CD8-positive, alpha-beta memory T cell (primary cell): ENCODE results near the gene GPR83. TPM values are rescaled to one million over a fixed set of nuclear protein-coding genes. Genes with fewer than 3 reads are reported as not detected.
A peak's percentile ranks its signal among the peaks of the same experiment; 100 is the strongest.

Experiments
- CTCF ChIA-PET: fragments of 350-600 bp; sonication (Branson Sonifier 250); formaldehyde crosslinking; loops from one replicate; lab custom pipeline; 2021; ENCODE audit warnings: antibody characterized with exemption; lab: Charles Lee
- POLR2A ChIA-PET: fragments of 350-600 bp; sonication (Branson Sonifier 250); formaldehyde crosslinking; loops from one replicate; lab custom pipeline; 2021; ENCODE audit warnings: antibody characterized with exemption; lab: Charles Lee
- DNase-seq, 5 donors: peaks; one replicate each; pipeline versions ENCODE4 v3.0.0 to v3.0.0-alpha.2; 2020 to 2022; ENCODE audit warnings: mixed read lengths in 1 of 5
- H3K27ac ChIP-seq: one replicate; pipeline ENCODE4 v1.7.0; 2013; ENCODE audit warnings: low read depth, mild to moderate bottlenecking, low read length, moderate library complexity
- H3K27me3 ChIP-seq: 2 replicates; pipeline ENCODE4 v1.7.0; 2013; ENCODE audit warnings: low read length, mild to moderate bottlenecking; ENCODE audit not compliant: insufficient read depth, poor library complexity, severe bottlenecking
- H3K36me3 ChIP-seq: 2 replicates; pipeline ENCODE4 v1.7.0; 2013; ENCODE audit warnings: mild to moderate bottlenecking, low read length, moderate library complexity; ENCODE audit not compliant: insufficient read depth
- H3K4me1 ChIP-seq: 2 replicates; pipeline ENCODE4 v1.7.0; 2013; ENCODE audit warnings: mild to moderate bottlenecking, low read length, moderate library complexity; ENCODE audit not compliant: insufficient read depth
- H3K4me3 ChIP-seq: 2 replicates; pipeline ENCODE4 v1.7.0; 2013; ENCODE audit warnings: mild to moderate bottlenecking, low read length
- H3K9me3 ChIP-seq: 2 replicates; pipeline ENCODE4 v1.7.0; 2013; ENCODE audit warnings: mild to moderate bottlenecking, low read length
- H3K27ac Mint-ChIP-seq, 8 donors: one replicate each; pipeline ENCODE4 v1.8.0; 2020 to 2021; ENCODE audit warnings: mixed read lengths in 8 of 8, mild to moderate bottlenecking in 6 of 8, inconsistent platforms in 3 of 8, moderate library complexity in 3 of 8
- H3K27me3 Mint-ChIP-seq, 2 donors: one replicate each; pipeline ENCODE4 v1.8.0; 2020 to 2021; ENCODE audit warnings: mixed read lengths in 2 of 2, mild to moderate bottlenecking in 1 of 2, moderate library complexity in 1 of 2
- H3K36me3 Mint-ChIP-seq, 3 donors: one replicate each; pipeline ENCODE4 v1.8.0; 2020 to 2021; ENCODE audit warnings: mixed read lengths in 3 of 3, inconsistent platforms in 1 of 3, mild to moderate bottlenecking in 1 of 3
- H3K4me1 Mint-ChIP-seq, 3 donors: one replicate each; pipeline ENCODE4 v1.8.0; 2020 to 2021; ENCODE audit warnings: mixed read lengths in 3 of 3, inconsistent platforms in 1 of 3, mild to moderate bottlenecking in 1 of 3
- H3K4me3 Mint-ChIP-seq, 7 donors: one replicate each; pipeline ENCODE4 v1.8.0; 2020 to 2021; ENCODE audit warnings: mixed read lengths in 7 of 7, mild to moderate bottlenecking in 6 of 7, moderate library complexity in 4 of 7, inconsistent platforms in 2 of 7
- H3K9me3 Mint-ChIP-seq, 5 donors: one replicate each; pipeline ENCODE4 v1.8.0; 2020 to 2022; ENCODE audit warnings: mixed read lengths in 5 of 5, mild to moderate bottlenecking in 3 of 5, moderate library complexity in 2 of 5, inconsistent platforms in 1 of 5
- polyA plus RNA-seq: library from polyadenylated mRNA; unstranded; fragments of 300-500 nt; fragmentation: Illumina TruSeq; gene quantifications from one replicate; pipeline ENCODE4 v1.2.3, GENCODE V29; 2021
- total RNA-seq, 2 experiments: library from RNA; stranded (reverse); gene quantifications; one replicate each; pipeline ENCODE4 v1.2.3, GENCODE V29; 2021

The GPR83 gene
- total RNA-seq: under 1 TPM in 1 of 2 experiments, not detected in 1; 0.11 TPM
- polyA plus RNA-seq: 0.10 TPM

DNA sequence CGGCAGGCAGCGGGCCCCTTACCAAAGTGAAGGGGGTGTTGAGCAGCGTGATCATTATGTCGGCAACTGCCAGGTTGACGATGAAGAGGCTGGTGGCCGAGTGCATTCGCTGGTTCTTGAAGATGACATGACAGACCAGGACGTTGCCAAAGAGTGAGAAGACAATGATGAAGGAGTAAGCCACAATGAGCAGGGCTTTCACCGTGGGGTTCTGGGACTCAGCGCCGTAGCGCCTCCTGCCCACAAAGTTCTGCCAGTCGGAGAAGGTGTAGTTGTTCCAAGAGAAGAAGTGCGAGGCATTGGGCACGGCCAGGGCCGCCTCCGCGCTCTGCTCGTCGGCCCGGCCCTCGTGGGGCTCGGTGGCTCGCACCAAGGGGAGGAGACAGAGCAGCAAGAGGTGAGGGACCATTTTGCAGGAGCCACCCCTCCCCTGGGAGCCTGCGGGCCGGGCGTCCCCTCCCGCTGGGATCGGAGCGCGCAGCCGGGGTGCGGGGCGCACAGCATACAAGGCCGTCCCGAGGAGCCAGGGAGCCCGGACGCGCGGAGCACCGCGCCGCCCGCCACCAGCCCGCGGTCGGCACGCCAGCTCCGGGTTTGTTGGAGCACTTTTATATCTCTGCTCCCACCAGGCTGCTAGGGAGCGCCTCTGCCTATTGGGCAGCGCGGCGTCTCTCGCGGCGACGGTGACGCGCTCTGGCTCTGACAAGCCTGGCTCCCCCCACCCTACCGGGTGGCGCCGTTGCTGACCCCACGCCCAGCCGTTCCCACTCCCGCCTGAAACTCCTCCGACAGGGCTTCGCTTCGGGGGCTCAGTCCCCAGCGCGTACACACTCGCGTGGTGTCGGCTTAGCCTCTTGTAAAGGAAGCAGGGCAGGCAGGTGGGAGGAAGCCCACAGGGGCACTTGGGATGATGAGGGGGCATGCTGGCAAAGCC is at the start of gene GPR83:
GPR83 (minus strand) TSS at position 581 of the 934 bp plus-strand sequence; CDS start at position 409, 172 bp downstream.
- Mint-ChIP-seq H3K4me3 (peak within 1 kb of the TSS in 3 of 7 donors; percentile 21 to 63 (median 43)), H3K27me3 (peaks cover 36 to 43% of the 10 kb centered on the region in 2 donors), H3K36me3 (peaks cover 0 to 18% (median 1%) of the 10 kb centered on the region in 3 donors), H3K4me1 (peaks cover 6 to 8% (median 8%) of the 10 kb centered on the region in 3 donors), H3K27ac (peak within 1 kb of the TSS in 2 of 8 donors; percentile 27 to 48), H3K9me3 (peaks cover 5 to 37% (median 12%) of the 10 kb centered on the region in 5 donors)
- no peak within 1 kb of the TSS for H3K27ac ChIP-seq
- H3K27me3 ChIP-seq: peaks cover 3% of the 10 kb centered on the region
- no peaks in the 10 kb centered on the region for H3K4me1 ChIP-seq
- DNase-seq: no peak
- ChIA-PET CTCF (no interaction called here), POLR2A (no interaction called here)
- H3K4me3 ChIP-seq: no peak within 1 kb of the TSS
- no peaks in the 10 kb centered on the region for H3K9me3 ChIP-seq
- H3K36me3 ChIP-seq: no peaks in the 10 kb centered on the region

GRCh38 chr11:94450048-94450447 is 48.8 kb upstream of the GPR83 start:
- no peaks in the 10 kb centered on the region for H3K4me1 Mint-ChIP-seq

GRCh38 chr11:94449437-94449836 is 48.2 kb upstream of the GPR83 start:
- Histone ChIP-seq H3K9me3 (no peaks in the 10 kb centered on the region), H3K27ac (no peak overlapping the region), H3K36me3 (peaks cover 10% of the 10 kb centered on the region), H3K4me1 (no peaks in the 10 kb centered on the region), H3K27me3 (no peaks in the 10 kb centered on the region), H3K4me3 (no peak overlapping the region)
- H3K36me3 Mint-ChIP-seq: peaks cover 8 to 58% (median 14%) of the 10 kb centered on the region in 3 donors
- H3K9me3 Mint-ChIP-seq: peaks cover 0 to 3% (median 0%) of the 10 kb centered on the region in 5 donors
- no peak for DNase-seq
- CTCF ChIA-PET: no interaction called here
- POLR2A ChIA-PET: no interaction called here
- H3K27me3 Mint-ChIP-seq: no peaks in the 10 kb centered on the region
- no peaks in the 10 kb centered on the region for H3K4me1 Mint-ChIP-seq
- H3K27ac Mint-ChIP-seq: no peak overlapping the region
- H3K4me3 Mint-ChIP-seq: no peak overlapping the region

More at GRCh38 chr11:94450048-94450447, 48.8 kb upstream of the GPR83 start:
- Histone ChIP-seq H3K36me3 (peaks cover 8% of the 10 kb centered on the region), H3K27ac (no peak overlapping the region), H3K4me1 (no peaks in the 10 kb centered on the region), H3K27me3 (no peaks in the 10 kb centered on the region), H3K4me3 (no peak overlapping the region), H3K9me3 (no peaks in the 10 kb centered on the region)
- ChIA-PET POLR2A (no interaction called here), CTCF (no interaction called here)
- Mint-ChIP-seq H3K27ac (no peak overlapping the region), H3K9me3 (peaks cover 0 to 3% (median 0%) of the 10 kb centered on the region in 5 donors), H3K4me3 (no peak overlapping the region), H3K36me3 (peaks cover 8 to 57% (median 13%) of the 10 kb centered on the region in 3 donors), H3K27me3 (no peaks in the 10 kb centered on the region)
- DNase-seq: no peak

- H3K36me3 ChIP-seq: peaks cover 10% of the 10 kb centered on the region
- peaks cover 12 to 60% (median 18%) of the 10 kb centered on the region in 3 donors for H3K36me3 Mint-ChIP-seq
- H3K27me3 ChIP-seq: no peaks in the 10 kb centered on the region
- H3K27me3 Mint-ChIP-seq: no peaks in the 10 kb centered on the region
- no peak for DNase-seq
- ChIA-PET POLR2A (no interaction called here), CTCF (no interaction called here)
- H3K9me3 ChIP-seq: no peaks in the 10 kb centered on the region
- no peak overlapping the region for H3K27ac ChIP-seq
- no peak overlapping the region for H3K27ac Mint-ChIP-seq
- H3K9me3 Mint-ChIP-seq: peaks cover 0 to 3% (median 0%) of the 10 kb centered on the region in 5 donors
- no peak overlapping the region for H3K4me3 Mint-ChIP-seq
- no peak overlapping the region for H3K4me3 ChIP-seq
- H3K4me1 ChIP-seq: no peaks in the 10 kb centered on the region
- no peaks in the 10 kb centered on the region for H3K4me1 Mint-ChIP-seq
Measured at GRCh38 chr11:94449029-94449428, 47.8 kb upstream of the GPR83 start.

GRCh38 chr11:94447149-94447548 is 45.9 kb upstream of the GPR83 start:
- Histone ChIP-seq H3K27ac (no peak overlapping the region), H3K4me3 (no peak overlapping the region), H3K4me1 (no peaks in the 10 kb centered on the region), H3K36me3 (peaks cover 10% of the 10 kb centered on the region), H3K27me3 (no peaks in the 10 kb centered on the region), H3K9me3 (no peaks in the 10 kb centered on the region)
- POLR2A ChIA-PET: no interaction called here
- Mint-ChIP-seq H3K27ac (peak overlapping the region in 1 of 8 donors; percentile 6), H3K27me3 (no peaks in the 10 kb centered on the region), H3K4me1 (no peaks in the 10 kb centered on the region), H3K9me3 (no peaks in the 10 kb centered on the region), H3K36me3 (peaks cover 11 to 65% (median 17%) of the 10 kb centered on the region in 3 donors), H3K4me3 (no peak overlapping the region)
- no peak for DNase-seq
- CTCF ChIA-PET: no interaction called here

- H3K27ac Mint-ChIP-seq: no peak overlapping the region
- no peak overlapping the region for H3K4me3 Mint-ChIP-seq
- peaks cover 10% of the 10 kb centered on the region for H3K36me3 ChIP-seq
- H3K4me1 Mint-ChIP-seq: peaks cover 0 to 2% (median 0%) of the 10 kb centered on the region in 3 donors
- H3K4me3 ChIP-seq: no peak overlapping the region
- no peak overlapping the region for H3K27ac ChIP-seq
- no peaks in the 10 kb centered on the region for H3K4me1 ChIP-seq
- no peak for DNase-seq
- H3K27me3 ChIP-seq: no peaks in the 10 kb centered on the region
- POLR2A ChIA-PET: no interaction called here
- CTCF ChIA-PET: no interaction called here
- no peaks in the 10 kb centered on the region for H3K9me3 Mint-ChIP-seq
- H3K36me3 Mint-ChIP-seq: peaks cover 14 to 76% (median 19%) of the 10 kb centered on the region in 3 donors
- H3K9me3 ChIP-seq: no peaks in the 10 kb centered on the region
- H3K27me3 Mint-ChIP-seq: peaks cover 0 to 1% of the 10 kb centered on the region in 2 donors
Measured at GRCh38 chr11:94445641-94446040, 44.4 kb upstream of the GPR83 start.

- peaks cover 13% of the 10 kb centered on the region for H3K36me3 ChIP-seq
- H3K27ac ChIP-seq: no peak overlapping the region
- H3K4me3 ChIP-seq: no peak overlapping the region
- no peaks in the 10 kb centered on the region for H3K4me1 ChIP-seq
- H3K36me3 Mint-ChIP-seq: peaks cover 45 to 83% (median 46%) of the 10 kb centered on the region in 3 donors
- no peak overlapping the region for H3K4me3 Mint-ChIP-seq
- no peaks in the 10 kb centered on the region for H3K9me3 Mint-ChIP-seq
- DNase-seq: no peak
- H3K27me3 Mint-ChIP-seq: no peaks in the 10 kb centered on the region
- POLR2A ChIA-PET: no interaction called here
- H3K9me3 ChIP-seq: no peaks in the 10 kb centered on the region
- CTCF ChIA-PET: no interaction called here
- H3K27me3 ChIP-seq: no peaks in the 10 kb centered on the region
- no peaks in the 10 kb centered on the region for H3K4me1 Mint-ChIP-seq
- H3K27ac Mint-ChIP-seq: no peak overlapping the region
Measured at GRCh38 chr11:94433049-94433448, 31.8 kb upstream of the GPR83 start.

- CTCF ChIA-PET: no interaction called here
- no peaks in the 10 kb centered on the region for H3K9me3 ChIP-seq
- no peak for DNase-seq
- no peaks in the 10 kb centered on the region for H3K4me1 ChIP-seq
- POLR2A ChIA-PET: no interaction called here
- H3K36me3 ChIP-seq: peaks cover 6% of the 10 kb centered on the region
- Mint-ChIP-seq H3K36me3 (peaks cover 53 to 79% (median 58%) of the 10 kb centered on the region in 3 donors), H3K4me1 (peaks cover 6 to 13% (median 7%) of the 10 kb centered on the region in 3 donors), H3K9me3 (no peaks in the 10 kb centered on the region), H3K27me3 (no peaks in the 10 kb centered on the region), H3K27ac (no peak overlapping the region), H3K4me3 (no peak overlapping the region)
- H3K4me3 ChIP-seq: no peak overlapping the region
- H3K27ac ChIP-seq: no peak overlapping the region
- no peaks in the 10 kb centered on the region for H3K27me3 ChIP-seq
Measured at GRCh38 chr11:94424662-94425061, 23.4 kb upstream of the GPR83 start.
